ENCODE measurements around the gene STAG3.
"Not testable (repeated sequence)": the region's sequence is repeated elsewhere in the genome, so short reads cannot be mapped to it uniquely, and the experiment has no call there.

STAG3 gene, protein sequence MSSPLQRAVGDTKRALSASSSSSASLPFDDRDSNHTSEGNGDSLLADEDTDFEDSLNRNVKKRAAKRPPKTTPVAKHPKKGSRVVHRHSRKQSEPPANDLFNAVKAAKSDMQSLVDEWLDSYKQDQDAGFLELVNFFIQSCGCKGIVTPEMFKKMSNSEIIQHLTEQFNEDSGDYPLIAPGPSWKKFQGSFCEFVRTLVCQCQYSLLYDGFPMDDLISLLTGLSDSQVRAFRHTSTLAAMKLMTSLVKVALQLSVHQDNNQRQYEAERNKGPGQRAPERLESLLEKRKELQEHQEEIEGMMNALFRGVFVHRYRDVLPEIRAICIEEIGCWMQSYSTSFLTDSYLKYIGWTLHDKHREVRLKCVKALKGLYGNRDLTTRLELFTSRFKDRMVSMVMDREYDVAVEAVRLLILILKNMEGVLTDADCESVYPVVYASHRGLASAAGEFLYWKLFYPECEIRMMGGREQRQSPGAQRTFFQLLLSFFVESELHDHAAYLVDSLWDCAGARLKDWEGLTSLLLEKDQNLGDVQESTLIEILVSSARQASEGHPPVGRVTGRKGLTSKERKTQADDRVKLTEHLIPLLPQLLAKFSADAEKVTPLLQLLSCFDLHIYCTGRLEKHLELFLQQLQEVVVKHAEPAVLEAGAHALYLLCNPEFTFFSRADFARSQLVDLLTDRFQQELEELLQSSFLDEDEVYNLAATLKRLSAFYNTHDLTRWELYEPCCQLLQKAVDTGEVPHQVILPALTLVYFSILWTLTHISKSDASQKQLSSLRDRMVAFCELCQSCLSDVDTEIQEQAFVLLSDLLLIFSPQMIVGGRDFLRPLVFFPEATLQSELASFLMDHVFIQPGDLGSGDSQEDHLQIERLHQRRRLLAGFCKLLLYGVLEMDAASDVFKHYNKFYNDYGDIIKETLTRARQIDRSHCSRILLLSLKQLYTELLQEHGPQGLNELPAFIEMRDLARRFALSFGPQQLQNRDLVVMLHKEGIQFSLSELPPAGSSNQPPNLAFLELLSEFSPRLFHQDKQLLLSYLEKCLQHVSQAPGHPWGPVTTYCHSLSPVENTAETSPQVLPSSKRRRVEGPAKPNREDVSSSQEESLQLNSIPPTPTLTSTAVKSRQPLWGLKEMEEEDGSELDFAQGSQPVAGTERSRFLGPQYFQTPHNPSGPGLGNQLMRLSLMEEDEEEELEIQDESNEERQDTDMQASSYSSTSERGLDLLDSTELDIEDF

DNA sequence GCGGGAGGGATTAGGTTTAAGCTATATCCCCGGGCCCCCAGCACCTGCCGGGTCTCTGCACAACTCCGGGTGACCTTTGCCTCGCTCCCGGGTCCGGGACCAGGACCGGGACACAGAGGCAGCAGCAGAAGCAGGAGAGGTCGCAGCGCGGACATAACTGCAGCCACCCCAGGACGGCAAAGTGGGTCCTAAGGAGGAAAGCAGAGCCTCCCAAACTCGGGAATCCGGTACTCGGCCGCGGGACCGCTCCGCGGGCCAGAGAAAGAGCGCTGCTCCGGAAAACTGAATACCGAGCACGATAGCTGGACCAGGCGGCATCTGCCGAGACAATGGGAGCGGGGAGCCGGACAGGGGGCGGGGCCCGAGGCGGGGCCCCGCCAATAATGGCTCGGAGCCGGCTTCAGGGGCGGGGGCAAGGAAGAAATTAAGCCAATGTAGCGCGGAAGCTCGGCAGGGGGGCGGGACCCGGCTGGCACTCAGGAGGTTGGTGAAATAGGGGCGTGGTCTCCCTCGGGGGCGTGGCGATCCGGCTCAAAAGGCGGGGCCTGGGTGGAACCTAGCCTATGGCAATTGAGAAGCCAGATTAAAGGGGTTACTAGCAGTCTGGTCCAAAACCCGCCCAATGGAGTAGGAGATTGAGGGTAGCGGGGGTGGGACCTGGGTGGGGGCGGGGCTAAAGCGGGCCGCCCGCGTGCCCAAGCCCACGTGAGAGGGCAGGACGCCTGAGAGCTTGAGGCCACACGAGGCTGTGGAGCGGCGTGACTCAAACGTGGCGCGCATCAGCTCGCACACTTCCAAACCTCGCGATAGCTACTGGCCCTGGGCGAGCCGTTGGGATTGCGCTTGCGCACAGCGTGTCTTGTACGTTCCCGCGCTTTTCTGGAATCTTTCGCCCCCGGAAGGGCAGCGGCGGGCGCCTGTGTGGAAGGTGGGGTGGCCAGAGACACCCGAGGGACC, at the start of gene STAG3, which contains the start of gene GPC2:
Gene STAG3 (plus strand): TSS at position 874 of the 957 bp plus-strand sequence. CDS start 2,639 bp downstream, outside the sequence.
Gene GPC2 (minus strand): TSS at position 337 of the 957 bp plus-strand sequence. CDS start 182 bp downstream, at position 155.
- Mint-ChIP-seq H3K4me3 (peak within 1 kb of the TSS; percentile 71), H3K9me3 (no peaks in the 10 kb centered on the region), H3K27ac (no peak within 1 kb of the TSS)

DNA sequence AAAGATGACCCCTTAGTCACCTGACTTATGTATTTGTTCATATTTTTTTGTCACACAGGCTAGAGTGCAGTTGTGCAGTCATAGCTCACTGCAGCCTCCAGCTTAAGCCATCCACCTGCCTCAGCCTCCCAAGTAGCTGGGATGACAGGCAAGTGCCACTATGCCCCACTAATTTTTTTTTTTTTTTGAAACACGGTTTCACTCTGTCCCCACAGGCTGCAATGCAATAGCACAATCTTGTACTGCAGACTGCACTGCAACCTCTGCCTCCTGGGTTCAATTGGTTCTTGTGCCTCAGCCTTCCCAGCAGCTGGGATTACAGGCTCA, 49.1 kb upstream of the STAG3 start:
- ATAC-seq = no peak
- H3K4me3 Mint-ChIP-seq = peak overlapping the region; percentile 95
- H3K27ac Mint-ChIP-seq = no peak overlapping the region
- no peak for DNase-seq (ENCODE audit: low spot score in 2 of 2)
- H3K4me1 Mint-ChIP-seq = peaks cover 26% of the 10 kb centered on the region
- no peaks in the 10 kb centered on the region for H3K9me3 Mint-ChIP-seq
- H3K36me3 Mint-ChIP-seq = peaks cover 23% of the 10 kb centered on the region

More for the DNA sequence above, at the start of gene STAG3, which contains the start of gene GPC2:
- DNase-seq (ENCODE audit: low spot score in 2 of 2) (peak; percentile 89 to 99), ATAC-seq (peak; percentile 91)
- Mint-ChIP-seq H3K36me3 (no peaks in the 10 kb centered on the region), H3K4me1 (peaks cover 53% of the 10 kb centered on the region)

DNA sequence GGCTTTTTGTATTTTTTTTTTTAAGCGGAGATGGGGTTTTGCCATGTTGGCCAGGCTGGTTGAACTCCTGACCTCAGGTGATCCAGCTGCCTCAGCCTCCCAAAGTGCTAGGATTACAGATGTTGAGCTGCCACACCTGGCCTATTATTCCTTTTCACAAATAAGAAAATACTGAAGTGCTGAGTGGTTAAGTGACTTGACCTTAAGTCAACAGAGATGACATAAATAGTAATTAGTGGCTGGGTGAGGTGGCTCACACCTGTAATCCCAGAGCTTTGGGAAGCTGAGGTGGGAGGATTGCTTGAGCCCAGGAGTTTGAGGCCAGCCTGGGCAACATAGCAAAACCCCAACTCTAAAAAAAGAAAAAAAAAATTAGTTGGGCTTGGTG, 47.5 kb upstream of the STAG3 start:
- not testable (repeated sequence) for H3K4me3 Mint-ChIP-seq; H3K9me3 Mint-ChIP-seq; ATAC-seq; H3K27ac Mint-ChIP-seq; DNase-seq (ENCODE audit: low spot score in 2 of 2)
- Mint-ChIP-seq H3K36me3 (peaks cover 23% of the 10 kb centered on the region), H3K4me1 (peaks cover 18% of the 10 kb centered on the region)

DNA sequence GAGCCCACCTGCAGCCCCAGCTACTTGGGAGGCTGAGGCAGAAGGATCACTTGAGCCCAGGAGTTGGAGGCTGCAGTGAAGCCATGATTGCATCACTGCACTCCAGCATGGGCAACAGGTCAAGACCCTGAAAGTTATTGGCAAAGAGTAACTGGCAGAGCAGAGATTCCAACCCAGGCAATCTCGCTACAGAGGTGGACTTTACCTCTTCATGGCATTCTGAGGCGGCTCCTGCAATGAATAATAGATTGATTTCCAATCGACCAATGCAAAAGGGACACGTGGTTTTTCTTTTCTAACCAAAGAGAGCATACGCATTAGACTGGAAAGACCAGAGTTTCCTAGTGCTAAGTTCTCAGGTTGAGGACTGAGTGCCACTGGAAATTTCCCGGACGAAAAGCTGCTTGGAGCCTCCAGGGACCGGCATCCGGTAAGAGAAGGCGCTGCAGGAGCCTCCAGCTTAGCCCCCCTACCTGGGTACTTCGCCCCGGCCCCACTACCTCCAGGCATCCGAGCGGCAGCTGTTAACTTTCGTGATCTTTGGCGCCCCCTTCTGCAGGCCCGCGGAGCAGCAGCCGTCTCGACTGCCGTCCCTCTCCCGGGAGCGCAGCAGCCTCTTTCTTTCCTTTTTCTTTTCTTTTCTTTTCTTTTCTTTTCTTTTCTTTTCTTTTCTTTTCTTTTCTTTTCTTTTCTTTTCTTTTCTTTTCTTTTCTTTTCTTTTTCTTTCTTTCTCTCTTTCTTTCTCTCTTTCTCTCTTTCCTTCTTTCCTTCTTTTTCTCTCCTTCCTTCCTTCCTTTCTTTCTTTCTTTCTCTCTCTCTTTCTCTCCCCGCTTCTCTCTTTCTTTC, 46.9 kb upstream of the STAG3 start:
- Mint-ChIP-seq H3K27ac (no peak overlapping the region), H3K4me1 (peaks cover 18% of the 10 kb centered on the region), H3K9me3 (no peaks in the 10 kb centered on the region), H3K36me3 (peaks cover 21% of the 10 kb centered on the region), H3K4me3 (peak overlapping the region; percentile 58)
- peak; percentile 23 for ATAC-seq
- DNase-seq (ENCODE audit: low spot score in 2 of 2) = peak; percentile 93 to 96

DNA sequence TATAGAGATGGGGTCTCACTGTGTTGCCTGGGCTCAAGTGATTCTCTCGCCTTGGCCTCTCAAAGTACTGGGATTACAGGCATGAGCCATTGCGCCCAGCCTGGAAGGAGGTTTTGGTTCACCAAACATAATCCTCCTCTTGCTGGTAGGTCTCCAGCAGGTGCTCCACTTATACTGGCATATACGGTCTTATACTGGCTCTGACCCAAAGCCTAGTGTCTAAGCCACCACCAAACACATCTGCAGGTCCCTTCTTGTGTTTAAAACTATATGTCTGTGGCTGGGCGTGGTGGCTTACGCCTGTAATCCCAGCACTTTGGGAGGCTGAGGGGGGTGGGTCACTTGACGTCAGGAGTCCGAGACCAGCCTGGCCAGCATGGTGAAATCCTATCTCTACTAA, 45.6 kb upstream of the STAG3 start:
- ATAC-seq = no peak
- peak overlapping the region; percentile 58 for H3K4me3 Mint-ChIP-seq
- H3K4me1 Mint-ChIP-seq = peaks cover 18% of the 10 kb centered on the region
- peaks cover 8% of the 10 kb centered on the region for H3K36me3 Mint-ChIP-seq
- DNase-seq (ENCODE audit: low spot score in 2 of 2) = no peak
- no peaks in the 10 kb centered on the region for H3K9me3 Mint-ChIP-seq
- H3K27ac Mint-ChIP-seq = no peak overlapping the region

DNA sequence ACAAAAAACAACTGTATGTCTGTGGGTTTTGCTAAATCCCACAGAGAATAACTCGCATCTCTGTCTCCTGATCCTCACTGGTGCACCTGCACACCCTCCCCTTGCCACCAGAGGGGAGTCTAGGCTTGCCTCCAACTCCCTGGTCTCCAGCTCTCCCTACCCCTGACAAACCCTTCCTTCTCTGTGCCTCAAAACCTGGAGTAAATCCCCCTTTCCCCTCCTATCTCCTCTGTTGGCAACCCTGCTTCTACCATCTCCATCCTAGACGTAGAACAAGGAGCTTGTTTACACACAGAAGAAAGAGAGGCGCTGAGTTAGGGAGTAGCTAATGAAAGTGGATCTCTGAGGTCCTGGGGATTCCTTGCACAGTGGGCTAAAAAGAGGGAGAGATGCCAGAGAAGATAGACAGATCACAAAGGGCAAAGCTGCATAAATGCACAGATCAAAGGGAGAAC, 45.0 kb upstream of the STAG3 start:
- H3K36me3 Mint-ChIP-seq = peaks cover 6% of the 10 kb centered on the region
- H3K4me1 Mint-ChIP-seq = peaks cover 18% of the 10 kb centered on the region
- ATAC-seq (peak; percentile 86), DNase-seq (ENCODE audit: low spot score in 2 of 2) (peak in 1 of 2 donors; percentile 73)
- H3K4me3 Mint-ChIP-seq = no peak overlapping the region
- no peaks in the 10 kb centered on the region for H3K9me3 Mint-ChIP-seq
- H3K27ac Mint-ChIP-seq = no peak overlapping the region

DNA sequence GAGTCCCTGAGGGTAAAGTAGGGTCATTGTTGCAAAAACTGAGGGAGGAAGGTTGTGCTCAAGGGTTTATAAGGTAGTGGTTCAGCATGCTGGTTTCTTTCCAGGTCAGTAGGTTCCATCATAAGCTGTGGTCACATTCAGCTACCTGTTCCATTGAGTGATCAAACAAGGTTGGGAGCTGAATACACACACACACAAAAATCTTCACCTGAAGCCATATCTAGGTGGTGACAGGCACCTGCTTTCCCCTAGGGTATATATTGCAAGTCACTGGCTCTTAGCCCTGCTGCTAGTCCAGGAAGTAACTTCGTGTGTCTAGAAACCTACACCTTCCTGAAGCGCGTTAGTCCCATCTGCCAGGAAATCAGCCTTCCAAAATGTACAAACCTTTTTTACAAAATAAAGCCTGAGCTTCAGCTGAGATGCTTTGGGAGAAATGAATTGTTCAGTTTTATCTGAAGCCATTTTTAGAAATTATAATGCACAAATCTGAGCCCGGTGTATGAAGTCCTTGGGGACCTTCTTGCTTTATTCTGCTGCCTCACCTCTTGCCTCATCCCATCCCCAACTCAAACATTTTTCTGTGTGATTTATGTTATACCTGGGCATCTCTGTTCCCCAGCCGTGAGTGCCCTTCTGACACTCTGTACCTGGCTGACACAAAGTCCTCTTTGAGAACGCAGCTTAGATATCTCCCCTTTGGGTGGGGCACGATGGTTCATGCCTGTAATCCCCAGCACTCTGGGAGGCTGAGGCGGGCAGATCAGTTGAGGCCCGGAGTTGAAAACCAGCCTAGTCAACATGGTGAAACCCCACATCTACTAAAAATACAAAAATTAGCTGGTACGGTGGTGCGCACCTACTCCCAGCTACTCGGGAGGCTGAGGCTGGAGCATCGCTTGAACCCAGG, 39.6 kb upstream of the STAG3 start:
- DNase-seq (ENCODE audit: low spot score in 2 of 2) = no peak
- no peak for ATAC-seq
- no peak overlapping the region for H3K27ac Mint-ChIP-seq

DNA sequence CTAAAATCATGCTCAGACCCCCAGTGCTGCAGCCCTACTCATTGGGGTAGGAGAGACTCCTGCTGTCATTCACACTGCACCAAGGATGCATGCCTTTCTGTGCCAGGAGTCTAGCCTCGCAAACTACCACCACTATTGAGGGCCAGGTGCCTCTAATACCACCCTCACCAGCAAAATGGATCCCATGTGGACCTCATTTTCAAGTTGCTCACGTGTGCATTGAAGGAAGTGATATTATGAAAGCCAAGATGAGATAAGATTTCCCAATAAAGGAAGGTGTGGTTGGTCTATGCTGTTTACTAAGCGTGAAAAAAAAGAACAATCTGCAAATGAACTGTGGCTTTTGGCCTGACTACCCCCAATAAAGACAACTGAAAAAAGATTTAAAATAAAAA, 36.2 kb upstream of the STAG3 start:
- H3K27ac Mint-ChIP-seq = no peak overlapping the region
- peaks cover 8% of the 10 kb centered on the region for H3K4me1 Mint-ChIP-seq
- DNase-seq (ENCODE audit: low spot score in 2 of 2) (no peak), ATAC-seq (peak; percentile 13)
- H3K36me3 Mint-ChIP-seq = no peaks in the 10 kb centered on the region
- no peak overlapping the region for H3K4me3 Mint-ChIP-seq
- H3K9me3 Mint-ChIP-seq = no peaks in the 10 kb centered on the region

More for the DNA sequence above, 39.6 kb upstream of the STAG3 start:
- Mint-ChIP-seq H3K9me3 (no peaks in the 10 kb centered on the region), H3K4me1 (peaks cover 8% of the 10 kb centered on the region), H3K36me3 (no peaks in the 10 kb centered on the region), H3K4me3 (no peak overlapping the region)

DNA sequence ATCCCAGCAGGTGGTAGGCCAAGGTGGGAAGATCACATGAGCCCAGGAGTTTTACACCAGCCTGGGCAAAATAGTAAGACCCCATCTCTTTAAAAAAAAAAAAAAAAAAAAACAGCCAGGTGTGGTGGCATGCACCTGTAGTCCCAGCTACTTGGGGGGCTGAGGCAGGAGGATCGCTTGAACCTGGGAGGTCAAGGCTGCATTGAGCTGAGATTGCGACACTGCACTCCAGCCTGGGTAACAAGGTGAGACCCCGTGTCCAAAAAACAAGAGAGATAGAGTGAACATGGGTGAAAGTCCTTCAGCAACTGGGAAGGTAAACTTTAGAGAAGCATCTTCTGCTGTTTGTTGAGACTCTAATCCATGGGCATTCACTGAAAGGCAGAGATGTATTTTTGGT, 35.3 kb upstream of the STAG3 start:
- no peak for DNase-seq (ENCODE audit: low spot score in 2 of 2)
- Mint-ChIP-seq H3K36me3 (no peaks in the 10 kb centered on the region), H3K27ac (no peak overlapping the region), H3K4me3 (no peak overlapping the region), H3K4me1 (peaks cover 8% of the 10 kb centered on the region), H3K9me3 (no peaks in the 10 kb centered on the region)
- ATAC-seq = no peak

DNA sequence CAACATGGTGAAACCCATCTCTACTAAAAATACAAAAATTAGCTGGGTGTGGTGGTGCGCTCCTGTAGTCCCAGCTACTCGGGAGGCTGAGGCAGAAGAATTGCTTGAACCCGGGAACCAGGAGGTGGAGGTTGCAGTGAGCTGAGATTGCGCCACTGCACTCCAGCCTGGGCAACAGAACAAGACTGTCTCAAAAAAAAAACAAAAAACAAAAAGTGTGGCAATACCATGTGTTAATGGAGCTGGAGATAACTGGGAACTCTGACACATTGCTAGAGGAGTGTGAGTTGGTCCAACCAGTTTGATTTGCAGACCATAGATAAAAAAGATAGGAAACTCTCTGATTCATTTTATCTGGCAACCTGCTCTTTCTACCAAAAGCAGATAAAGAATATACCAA, 31.4 kb upstream of the STAG3 start:
- H3K27ac Mint-ChIP-seq; H3K4me3 Mint-ChIP-seq; ATAC-seq; H3K9me3 Mint-ChIP-seq; DNase-seq (ENCODE audit: low spot score in 2 of 2): not testable (repeated sequence)
- peaks cover 24% of the 10 kb centered on the region for H3K4me1 Mint-ChIP-seq
- H3K36me3 Mint-ChIP-seq = peaks cover 22% of the 10 kb centered on the region

DNA sequence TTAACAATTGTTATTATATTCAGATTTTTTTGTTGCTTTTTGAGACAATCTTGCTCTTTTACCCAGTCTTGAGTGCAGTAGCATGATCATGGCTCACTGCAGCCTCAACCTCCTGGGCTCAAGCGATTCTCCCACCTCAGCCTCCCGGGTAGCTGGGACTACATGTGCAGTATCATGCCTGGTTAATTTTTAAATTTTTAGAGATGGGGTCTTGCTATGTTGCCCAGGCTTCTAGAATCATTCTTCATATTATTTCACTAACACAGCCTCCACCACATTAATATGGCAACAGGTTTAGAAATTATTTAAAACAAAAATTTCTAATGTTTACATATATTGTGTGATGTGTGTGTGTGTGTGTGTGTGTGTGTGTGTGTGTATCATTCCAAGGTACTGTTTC, 30.4 kb upstream of the STAG3 start:
- peaks cover 31% of the 10 kb centered on the region for H3K36me3 Mint-ChIP-seq
- no peak for DNase-seq (ENCODE audit: low spot score in 2 of 2)
- H3K9me3 Mint-ChIP-seq = no peaks in the 10 kb centered on the region
- no peak for ATAC-seq
- H3K4me1 Mint-ChIP-seq = peaks cover 24% of the 10 kb centered on the region
- H3K4me3 Mint-ChIP-seq = no peak overlapping the region
- H3K27ac Mint-ChIP-seq = no peak overlapping the region

DNA sequence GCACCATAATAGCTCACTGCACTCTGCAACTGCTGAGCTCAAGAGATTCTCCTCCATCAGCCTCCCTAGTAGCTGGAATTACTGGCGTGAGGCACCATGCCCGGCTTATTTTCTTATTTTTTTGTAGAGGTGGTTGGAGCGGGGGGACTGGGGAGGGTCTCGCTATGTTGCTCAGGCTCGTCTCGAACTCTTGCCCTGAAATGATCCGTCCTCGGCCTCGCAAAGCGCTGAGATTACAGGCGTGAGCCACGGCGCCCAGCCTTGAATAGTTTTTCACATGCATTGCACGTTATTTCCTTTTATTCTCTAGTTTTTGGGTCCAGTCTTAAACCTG, 29.5 kb upstream of the STAG3 start:
- Mint-ChIP-seq H3K4me3 (peak overlapping the region; percentile 98), H3K9me3 (no peaks in the 10 kb centered on the region), H3K4me1 (peaks cover 32% of the 10 kb centered on the region), H3K36me3 (peaks cover 40% of the 10 kb centered on the region), H3K27ac (peak overlapping the region; percentile 98)
- DNase-seq (ENCODE audit: low spot score in 2 of 2) (no peak), ATAC-seq (no peak)

Data from stimulated activated effector memory CD8-positive, alpha-beta T cell treated with anti-CD3 and anti-CD28 coated beads, Interleukin-12 subunit alpha, Interleukin-12 subunit beta, amount 100 ng/mL, for 72 hours (primary cell).